GOT3 (cell line): ENCODE measurements around the gene KRTAP19-6.
"Not testable (repeated sequence)": the region's sequence is repeated elsewhere in the genome, so short reads cannot be mapped to it uniquely, and the experiment has no call there.

Experiments used
- DNase-seq: peaks from one replicate; lab custom pipeline; 2025; ENCODE audit warnings: mixed read lengths; lab: John Stamatoyannopoulos, UW

The KRTAP19-6 gene

GRCh38 chr21:30541764-30542163 lies at the start of gene KRTAP19-6:
Gene KRTAP19-6, minus strand, starts transcription at chr21:30541864. Its CDS starts 31 bp downstream, at chr21:30541833.
- no peak for DNase-seq

- DNase-seq, result no peak
These were observed 48.6 kb upstream of the KRTAP19-6 start, which contains the start of gene KRTAP22-2 for GRCh38 chr21:30590297-30590696. Gene KRTAP22-2, minus strand, starts transcription at chr21:30590397.

GRCh38 chr21:30582870-30583269 lies 41.2 kb upstream of the KRTAP19-6 start:
- DNase-seq, result no peak

GRCh38 chr21:30580132-30580531 lies 38.5 kb upstream of the KRTAP19-6 start:
- DNase-seq, result no peak

- DNase-seq, result no peak
These were observed 37.7 kb upstream of the KRTAP19-6 start for GRCh38 chr21:30579346-30579745.

GRCh38 chr21:30577766-30578165 lies 36.1 kb upstream of the KRTAP19-6 start:
- no peak for DNase-seq

GRCh38 chr21:30567617-30568016 lies 26.0 kb upstream of the KRTAP19-6 start:
- DNase-seq, result no peak

GRCh38 chr21:30563630-30564029 lies 22.0 kb upstream of the KRTAP19-6 start:
- DNase-seq, result no peak

GRCh38 chr21:30563072-30563471 lies 21.4 kb upstream of the KRTAP19-6 start:
- DNase-seq, result no peak

- no peak for DNase-seq
These were observed 20.3 kb upstream of the KRTAP19-6 start for GRCh38 chr21:30561957-30562356.

GRCh38 chr21:30561264-30561895 lies 19.7 kb upstream of the KRTAP19-6 start, which contains the start of gene KRTAP19-7:
Gene KRTAP19-7, minus strand, starts transcription at chr21:30561314. Its CDS starts 25 bp downstream, at chr21:30561289.
- DNase-seq, result no peak

GRCh38 chr21:30555095-30555494 lies 13.4 kb upstream of the KRTAP19-6 start:
- no peak for DNase-seq

- DNase-seq, result no peak
These were observed 11.1 kb upstream of the KRTAP19-6 start for GRCh38 chr21:30552782-30553181.

GRCh38 chr21:30518876-30519275 lies 22.8 kb downstream of the KRTAP19-6 start:
- no peak for DNase-seq

GRCh38 chr21:30515681-30516080 lies 26.0 kb downstream of the KRTAP19-6 start:
- DNase-seq, result no peak

GRCh38 chr21:30505621-30506205 lies 36.0 kb downstream of the KRTAP19-6 start:
- DNase-seq, result not testable (repeated sequence)

GRCh38 chr21:30502041-30502440 lies 39.6 kb downstream of the KRTAP19-6 start, which contains the start of gene KRTAP19-5:
Gene KRTAP19-5, minus strand, starts transcription at chr21:30502141. Its CDS starts 51 bp downstream, at chr21:30502090.
- DNase-seq, result no peak

GRCh38 chr21:30497065-30497464 lies 44.6 kb downstream of the KRTAP19-6 start, which contains the start of gene KRTAP19-4:
Gene KRTAP19-4, minus strand, starts transcription at chr21:30497165. Its CDS starts 55 bp downstream, at chr21:30497110.
- DNase-seq, result no peak

- no peak for DNase-seq
These were observed 49.7 kb downstream of the KRTAP19-6 start, which contains the start of gene KRTAP19-3 for GRCh38 chr21:30491963-30492428. Gene KRTAP19-3, minus strand, starts transcription at chr21:30492013. Its CDS starts 56 bp downstream, at chr21:30491957.
